AG04450 (cell line): ENCODE measurements around the gene HLA-B. TPM values are rescaled to one million over a fixed set of nuclear protein-coding genes. Genes with fewer than 3 reads are reported as not detected.

Experiments
- CTCF ChIA-PET: fragments of 300-600, 350-600 bp; formaldehyde crosslinking; extraction: SDS; loops from one replicate; lab custom pipeline; 2022; ENCODE audit warnings: antibody characterized with exemption, inconsistent platforms; lab: Charles Lee
- POLR2A ChIA-PET: fragments of 350-600 bp; formaldehyde crosslinking; extraction: SDS; loops from one replicate; lab custom pipeline; 2021; ENCODE audit warnings: antibody characterized with exemption, inconsistent platforms; lab: Yijun Ruan, JAX
- DNase-seq: peaks from one replicate; pipeline ENCODE4 v3.0.0-alpha.2; 2011; ENCODE audit warnings: low read depth, low spot score
- H3K27ac ChIP-seq: one replicate; pipeline ENCODE4 v1.5.1; 2012; ENCODE audit warnings: low read depth, low read length, control low read depth
- H3K27me3 ChIP-seq: one replicate; pipeline ENCODE4 v1.6.0; 2012; ENCODE audit warnings: low read length; ENCODE audit not compliant: control insufficient read depth, insufficient read depth
- H3K4me3 ChIP-seq: 2 replicates; pipeline ENCODE4 v1.5.1; 2011; ENCODE audit warnings: mild to moderate bottlenecking, low read depth, low read length, control low read depth
- H3K9me3 ChIP-seq: 2 replicates; pipeline ENCODE4 v1.5.1; 2012; ENCODE audit warnings: low read length; ENCODE audit not compliant: control insufficient read depth, insufficient read depth
- CTCF ChIP-seq: IDR thresholded peaks from 2 replicates; pipeline ENCODE4 v1.5.1; 2011; ENCODE audit warnings: low read depth, low read length, control low read depth, inconsistent platforms
- polyA plus RNA-seq: library from polyadenylated mRNA; depleted of rRNA; stranded (reverse); fragments of >200 nt; gene quantifications from 2 replicates; pipeline ENCODE4 v1.2.3, GENCODE V29; 2011

HLA-B gene
- polyA plus RNA-seq, 1 experiment = 418 TPM

DNA sequence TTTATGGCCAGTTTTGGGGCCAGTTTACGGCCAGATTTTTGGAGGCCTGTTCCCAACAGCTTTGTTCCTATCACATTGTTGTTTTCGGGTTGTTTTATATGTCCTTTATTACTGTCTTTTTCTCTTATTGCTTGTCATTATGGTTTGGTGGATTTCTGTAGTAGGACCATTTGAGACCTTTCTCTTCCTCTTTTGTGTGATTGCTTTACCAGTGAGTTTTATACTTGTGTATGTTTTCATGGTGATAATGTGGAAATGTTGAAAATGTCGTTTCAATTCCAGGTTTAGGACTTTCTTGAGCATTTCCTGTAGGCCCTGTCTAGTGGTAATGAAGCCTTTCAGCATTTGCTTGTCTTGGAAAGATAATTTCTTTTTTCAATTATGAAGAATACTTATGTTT, 17.8 kb downstream of the HLA-B start:
- ChIA-PET POLR2A (no interaction called here), CTCF (no interaction called here)
- DNase-seq = no peak
- peaks cover 19% of the 10 kb centered on the region for H3K9me3 ChIP-seq
- H3K27ac ChIP-seq = no peak overlapping the region
- no peak for TF ChIP-seq CTCF
- H3K4me3 ChIP-seq = no peak overlapping the region
- no peaks in the 10 kb centered on the region for H3K27me3 ChIP-seq

- Histone ChIP-seq H3K9me3 (peaks cover 19% of the 10 kb centered on the region), H3K27me3 (peaks cover 2% of the 10 kb centered on the region), H3K4me3 (no peak overlapping the region), H3K27ac (no peak overlapping the region)
- no peak for TF ChIP-seq CTCF
- ChIA-PET POLR2A (no interaction called here), CTCF (no interaction called here)
- DNase-seq = no peak
Measured at GRCh38 chr6:31336896-31337496, 20.0 kb downstream of the HLA-B start.

- H3K27ac ChIP-seq = no peak overlapping the region
- H3K4me3 ChIP-seq = no peak overlapping the region
- ChIA-PET CTCF (no interaction called here), POLR2A (no interaction called here)
- DNase-seq = no peak
- TF ChIP-seq CTCF = no peak
- peaks cover 16% of the 10 kb centered on the region for H3K9me3 ChIP-seq
- peaks cover 2% of the 10 kb centered on the region for H3K27me3 ChIP-seq
Measured at GRCh38 chr6:31332637-31333602, 24.1 kb downstream of the HLA-B start.

DNA sequence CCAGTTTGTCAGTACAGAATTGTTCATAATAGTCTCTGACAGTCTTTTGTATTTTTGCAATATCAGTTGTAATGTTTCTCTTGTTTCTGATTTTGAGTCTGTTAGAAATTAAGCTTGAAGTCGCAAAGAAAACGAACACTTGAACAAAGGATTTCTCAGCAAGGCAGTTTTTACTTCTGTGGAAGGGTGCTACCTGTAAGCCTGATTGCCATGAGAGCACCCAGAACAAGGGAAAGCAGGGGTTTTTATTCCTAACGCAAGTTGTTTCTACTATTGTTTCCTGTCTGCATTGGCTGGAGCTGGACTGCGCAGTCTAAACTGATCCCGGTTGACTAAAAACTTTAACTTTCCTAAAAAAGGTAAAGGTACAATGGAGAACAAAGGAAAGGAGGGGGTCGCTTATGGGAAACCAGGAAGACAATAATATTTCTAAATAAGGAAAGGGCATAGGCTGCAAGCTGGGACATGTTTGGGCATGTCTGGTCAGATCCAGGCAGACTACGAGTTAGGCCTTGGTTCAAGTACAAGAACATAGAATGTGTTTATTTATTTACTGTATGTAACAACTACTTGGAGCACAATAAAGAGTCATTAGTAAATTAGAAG, 28.5 kb downstream of the HLA-B start:
- H3K27me3 ChIP-seq = peaks cover 2% of the 10 kb centered on the region
- POLR2A ChIA-PET = no interaction called here
- H3K27ac ChIP-seq = no peak overlapping the region
- CTCF ChIA-PET = no interaction called here
- no peaks in the 10 kb centered on the region for H3K9me3 ChIP-seq
- DNase-seq = no peak
- no peak for TF ChIP-seq CTCF
- no peak overlapping the region for H3K4me3 ChIP-seq

- no peak for TF ChIP-seq CTCF
- H3K9me3 ChIP-seq = no peaks in the 10 kb centered on the region
- no peak for DNase-seq
- no peaks in the 10 kb centered on the region for H3K27me3 ChIP-seq
- CTCF ChIA-PET = no interaction called here
- no peak overlapping the region for H3K4me3 ChIP-seq
- H3K27ac ChIP-seq = no peak overlapping the region
- POLR2A ChIA-PET = no interaction called here
Measured at GRCh38 chr6:31321820-31322219, 35.2 kb downstream of the HLA-B start.
